ENCODE data around the gene NUAK2.
A peak's percentile ranks its signal among the peaks of the same experiment; 100 is the strongest.

Gene NUAK2

GRCh38 chr1:205350691-205351141 is 29.2 kb upstream of the NUAK2 start:
- no peak overlapping the region for H4K91ac ChIP-seq (ENCODE audit: low read length)
- H3K9me3 ChIP-seq (ENCODE audit: control insufficient read depth, low read length) = no peaks in the 10 kb centered on the region
- peaks cover 57% of the 10 kb centered on the region in 2 experiments for H3K27me3 ChIP-seq (ENCODE audit: control insufficient read depth in 1 of 2, insufficient read depth in 1 of 2, low read length in 2 of 2)
- no peak overlapping the region for H3K23ac ChIP-seq (ENCODE audit: low read length in 2 of 2)
- no peak overlapping the region for H3K14ac ChIP-seq (ENCODE audit: low read length in 2 of 2)
- H3K79me1 ChIP-seq (replicated peaks; ENCODE audit: low read length, poor library complexity, severe bottlenecking) = no peaks in the 10 kb centered on the region
- H2BK120ac ChIP-seq (ENCODE audit: low read depth, low read length) = no peak overlapping the region
- H2AK5ac ChIP-seq (ENCODE audit: low read length, severe bottlenecking) = no peak overlapping the region
- no peak overlapping the region for H3K9ac ChIP-seq (ENCODE audit: low read length)
- no peak overlapping the region for H2BK15ac ChIP-seq (ENCODE audit: low read depth, poor library complexity, severe bottlenecking)
- H3K4me2 ChIP-seq (ENCODE audit: low read length, poor library complexity, severe bottlenecking) = no peak overlapping the region
- 61% methylated on average over 8 of the region's 8 CpGs for WGBS
- no peaks in the 10 kb centered on the region for H3K4me1 ChIP-seq (ENCODE audit: control insufficient read depth, insufficient read depth, low read depth, low read length)
- no peak overlapping the region for H2BK5ac ChIP-seq (ENCODE audit: low read depth, low read length, poor library complexity, severe bottlenecking)
- no peak overlapping the region for H3K27ac ChIP-seq (ENCODE audit: low read length, poor library complexity, severe bottlenecking)
- H3K36me3 ChIP-seq (ENCODE audit: control insufficient read depth in 1 of 2, insufficient read depth in 2 of 2, low read depth in 1 of 2, low read length in 2 of 2) = no peaks in the 10 kb centered on the region
- no peak overlapping the region for H3K18ac ChIP-seq (ENCODE audit: low read depth in 1 of 2, low read length in 2 of 2)
- no peak overlapping the region for H3K4me3 ChIP-seq (ENCODE audit: insufficient read depth in 1 of 2, low read depth in 1 of 2, low read length in 2 of 2)
- H2AFZ ChIP-seq (ENCODE audit: low read depth, low read length) = no peak overlapping the region
- H4K8ac ChIP-seq (ENCODE audit: low read length) = peak overlapping the region; percentile 48
- DNase-seq = no peak
- H3K4ac ChIP-seq (ENCODE audit: low read depth in 1 of 2, low read length in 2 of 2) = no peak overlapping the region
- no peak overlapping the region for H2BK12ac ChIP-seq (ENCODE audit: low read length in 2 of 2)

- Histone ChIP-seq H3K36me3 (ENCODE audit: control insufficient read depth in 1 of 2, insufficient read depth in 2 of 2, low read depth in 1 of 2, low read length in 2 of 2) (no peaks in the 10 kb centered on the region), H3K4me3 (ENCODE audit: insufficient read depth in 1 of 2, low read depth in 1 of 2, low read length in 2 of 2) (no peak overlapping the region), H3K9me3 (ENCODE audit: control insufficient read depth, low read length) (no peaks in the 10 kb centered on the region), H3K4me2 (ENCODE audit: low read length, poor library complexity, severe bottlenecking) (no peak overlapping the region), H3K4ac (ENCODE audit: low read depth in 1 of 2, low read length in 2 of 2) (no peak overlapping the region), H3K27me3 (ENCODE audit: control insufficient read depth in 1 of 2, insufficient read depth in 1 of 2, low read length in 2 of 2) (peaks cover 60 to 63% of the 10 kb centered on the region in 2 experiments), H2BK15ac (ENCODE audit: low read depth, poor library complexity, severe bottlenecking) (no peak overlapping the region), H3K18ac (ENCODE audit: low read depth in 1 of 2, low read length in 2 of 2) (no peak overlapping the region), H2AFZ (ENCODE audit: low read depth, low read length) (no peak overlapping the region), H3K14ac (ENCODE audit: low read length in 2 of 2) (no peak overlapping the region), H3K27ac (ENCODE audit: low read length, poor library complexity, severe bottlenecking) (no peak overlapping the region), H4K8ac (ENCODE audit: low read length) (no peak overlapping the region), H3K9ac (ENCODE audit: low read length) (no peak overlapping the region), H2AK5ac (ENCODE audit: low read length, severe bottlenecking) (no peak overlapping the region), H4K91ac (ENCODE audit: low read length) (no peak overlapping the region), H3K23ac (ENCODE audit: low read length in 2 of 2) (no peak overlapping the region), H2BK120ac (ENCODE audit: low read depth, low read length) (no peak overlapping the region), H3K79me1 (replicated peaks; ENCODE audit: low read length, poor library complexity, severe bottlenecking) (no peaks in the 10 kb centered on the region), H2BK5ac (ENCODE audit: low read depth, low read length, poor library complexity, severe bottlenecking) (no peak overlapping the region), H2BK12ac (ENCODE audit: low read length in 2 of 2) (no peak overlapping the region), H3K4me1 (ENCODE audit: control insufficient read depth, insufficient read depth, low read depth, low read length) (no peaks in the 10 kb centered on the region)
- DNase-seq = no peak
- 77% methylated on average over 4 of the region's 4 CpGs for WGBS
Observed at GRCh38 chr1:205350124-205350523, 28.6 kb upstream of the NUAK2 start.

GRCh38 chr1:205348554-205349487 is 27.3 kb upstream of the NUAK2 start:
- Histone ChIP-seq H3K27me3 (ENCODE audit: control insufficient read depth in 1 of 2, insufficient read depth in 1 of 2, low read length in 2 of 2) (peaks cover 71 to 74% of the 10 kb centered on the region in 2 experiments), H4K91ac (ENCODE audit: low read length) (no peak overlapping the region), H3K79me1 (replicated peaks; ENCODE audit: low read length, poor library complexity, severe bottlenecking) (no peaks in the 10 kb centered on the region), H3K4me3 (ENCODE audit: insufficient read depth in 1 of 2, low read depth in 1 of 2, low read length in 2 of 2) (no peak overlapping the region), H3K9me3 (ENCODE audit: control insufficient read depth, low read length) (no peaks in the 10 kb centered on the region), H4K8ac (ENCODE audit: low read length) (no peak overlapping the region), H2BK120ac (ENCODE audit: low read depth, low read length) (no peak overlapping the region), H3K4me1 (ENCODE audit: control insufficient read depth, insufficient read depth, low read depth, low read length) (peaks cover 5% of the 10 kb centered on the region), H3K14ac (ENCODE audit: low read length in 2 of 2) (peak overlapping the region in 1 of 2 experiments; percentile 4), H3K4me2 (ENCODE audit: low read length, poor library complexity, severe bottlenecking) (no peak overlapping the region), H2AFZ (ENCODE audit: low read depth, low read length) (no peak overlapping the region), H3K18ac (ENCODE audit: low read depth in 1 of 2, low read length in 2 of 2) (no peak overlapping the region), H3K23ac (ENCODE audit: low read length in 2 of 2) (no peak overlapping the region), H2BK5ac (ENCODE audit: low read depth, low read length, poor library complexity, severe bottlenecking) (no peak overlapping the region), H3K27ac (ENCODE audit: low read length, poor library complexity, severe bottlenecking) (no peak overlapping the region), H3K9ac (ENCODE audit: low read length) (no peak overlapping the region), H3K4ac (ENCODE audit: low read depth in 1 of 2, low read length in 2 of 2) (no peak overlapping the region), H2BK15ac (ENCODE audit: low read depth, poor library complexity, severe bottlenecking) (no peak overlapping the region), H3K36me3 (ENCODE audit: control insufficient read depth in 1 of 2, insufficient read depth in 2 of 2, low read depth in 1 of 2, low read length in 2 of 2) (no peaks in the 10 kb centered on the region), H2AK5ac (ENCODE audit: low read length, severe bottlenecking) (no peak overlapping the region), H2BK12ac (ENCODE audit: low read length in 2 of 2) (no peak overlapping the region)
- 68% methylated on average over 5 of the region's 5 CpGs for WGBS
- no peak for DNase-seq

- H3K36me3 ChIP-seq (ENCODE audit: control insufficient read depth in 1 of 2, insufficient read depth in 2 of 2, low read depth in 1 of 2, low read length in 2 of 2) = no peaks in the 10 kb centered on the region
Observed at GRCh38 chr1:205346956-205347574, 25.5 kb upstream of the NUAK2 start.

More at GRCh38 chr1:205346956-205347574, 25.5 kb upstream of the NUAK2 start:
- Histone ChIP-seq H3K4me2 (ENCODE audit: low read length, poor library complexity, severe bottlenecking) (no peak overlapping the region), H3K27me3 (ENCODE audit: control insufficient read depth in 1 of 2, insufficient read depth in 1 of 2, low read length in 2 of 2) (peaks cover 78 to 85% of the 10 kb centered on the region in 2 experiments), H2AK5ac (ENCODE audit: low read length, severe bottlenecking) (no peak overlapping the region), H3K9ac (ENCODE audit: low read length) (no peak overlapping the region), H3K23ac (ENCODE audit: low read length in 2 of 2) (no peak overlapping the region), H4K8ac (ENCODE audit: low read length) (no peak overlapping the region), H2AFZ (ENCODE audit: low read depth, low read length) (no peak overlapping the region), H3K4me3 (ENCODE audit: insufficient read depth in 1 of 2, low read depth in 1 of 2, low read length in 2 of 2) (no peak overlapping the region), H2BK120ac (ENCODE audit: low read depth, low read length) (no peak overlapping the region), H3K4ac (ENCODE audit: low read depth in 1 of 2, low read length in 2 of 2) (no peak overlapping the region), H3K27ac (ENCODE audit: low read length, poor library complexity, severe bottlenecking) (no peak overlapping the region), H3K18ac (ENCODE audit: low read depth in 1 of 2, low read length in 2 of 2) (no peak overlapping the region), H3K79me1 (replicated peaks; ENCODE audit: low read length, poor library complexity, severe bottlenecking) (no peaks in the 10 kb centered on the region), H2BK5ac (ENCODE audit: low read depth, low read length, poor library complexity, severe bottlenecking) (no peak overlapping the region), H3K14ac (ENCODE audit: low read length in 2 of 2) (no peak overlapping the region), H4K91ac (ENCODE audit: low read length) (no peak overlapping the region), H3K4me1 (ENCODE audit: control insufficient read depth, insufficient read depth, low read depth, low read length) (peaks cover 13% of the 10 kb centered on the region), H2BK12ac (ENCODE audit: low read length in 2 of 2) (no peak overlapping the region), H3K9me3 (ENCODE audit: control insufficient read depth, low read length) (no peaks in the 10 kb centered on the region), H2BK15ac (ENCODE audit: low read depth, poor library complexity, severe bottlenecking) (no peak overlapping the region)
- WGBS = 68% methylated on average over 10 of the region's 10 CpGs
- peak; percentile 58 for DNase-seq
